GM12878 (cell line): ENCODE results near the gene ICA1.

Experiments
- BCL11A ChIP-seq: IDR thresholded peaks from 2 replicates; pipeline ENCODE4 v1.6.1; 2011; ENCODE audit warnings: low read depth, low read length
- CEBPB ChIP-seq, 2 experiments: fragments of 150-350 bp in 1 of 2; IDR thresholded peaks; 2 replicates each; pipeline ENCODE4 v1.6.1; 2012 to 2014; ENCODE audit warnings: low read depth in 2 of 2, low read length in 2 of 2, borderline replicate concordance in 1 of 2, inconsistent platforms in 1 of 2
- CHD2 ChIP-seq: IDR thresholded peaks from 2 replicates; pipeline ENCODE4 v1.6.1; 2011; ENCODE audit warnings: low read depth, low read length, improper control_type of control experiment, borderline replicate concordance
- CTCF ChIP-seq, 3 experiments: IDR thresholded peaks in 2 of 3; conservative IDR thresholded peaks in 1 of 3; 2 replicates each; pipeline ENCODE4 v1.5.1; 2011; ENCODE audit warnings: low read depth in 3 of 3, low read length in 3 of 3, mild to moderate bottlenecking in 3 of 3, control low read depth in 2 of 3, moderate library complexity in 2 of 3, inconsistent platforms in 1 of 3, mixed read lengths in 1 of 3; ENCODE audit not compliant: control insufficient read depth in 2 of 3, insufficient read depth in 1 of 3; ENCODE audit errors: extremely low read depth in 1 of 3
- JUND ChIP-seq: IDR thresholded peaks from 2 replicates; pipeline ENCODE4 v1.6.1; 2012; ENCODE audit warnings: low read depth, mild to moderate bottlenecking, low read length, improper control_type of control experiment, moderate library complexity
- MAX ChIP-seq: IDR thresholded peaks from 2 replicates; pipeline ENCODE4 v1.6.1; 2012; ENCODE audit warnings: low read depth, low read length, improper control_type of control experiment
- PAX5 ChIP-seq: IDR thresholded peaks from 2 replicates; pipeline ENCODE4 v1.6.1; 2011; ENCODE audit warnings: low read depth, low read length, borderline replicate concordance
- POLR2A ChIP-seq: IDR thresholded peaks from 2 replicates; pipeline ENCODE4 v1.6.1; 2011; ENCODE audit warnings: low read depth, mild to moderate bottlenecking, low read length
- POLR2AphosphoS5 ChIP-seq: IDR thresholded peaks from 2 replicates; pipeline ENCODE4 v1.6.1; 2011; ENCODE audit warnings: mild to moderate bottlenecking, low read length, inconsistent platforms
- REST ChIP-seq: IDR thresholded peaks from 2 replicates; pipeline ENCODE4 v1.6.1; 2012; ENCODE audit warnings: mild to moderate bottlenecking, low read depth, low read length
- SMC3 ChIP-seq: IDR thresholded peaks from 2 replicates; pipeline ENCODE4 v1.6.1; 2011; ENCODE audit warnings: low read length, improper control_type of control experiment, borderline replicate concordance
- TCF3 ChIP-seq: IDR thresholded peaks from 2 replicates; pipeline ENCODE4 v1.6.1; 2012; ENCODE audit warnings: low read depth, mild to moderate bottlenecking, low read length, borderline replicate concordance; ENCODE audit not compliant: insufficient read depth
- ZNF24 ChIP-seq: fragments of 450-650 bp; IDR thresholded peaks from 2 replicates; pipeline ENCODE4 v1.6.1; 2017; ENCODE audit warnings: antibody characterized with exemption, mild to moderate bottlenecking

GRCh38 chr7:8214244-8214824 is 47.6 kb downstream of the ICA1 start:
- TF ChIP-seq ZNF24 = no peak
- TF ChIP-seq SMC3 = no peak
- no peak for TF ChIP-seq POLR2AphosphoS5
- no peak for TF ChIP-seq MAX
- no peak for TF ChIP-seq CEBPB (IDR thresholded peaks at IDR 0.05; ENCODE audit: borderline replicate concordance in 1 of 2, low read depth in 2 of 2, low read length in 2 of 2)
- no peak for TF ChIP-seq CHD2
- no peak for TF ChIP-seq PAX5
- TF ChIP-seq CTCF (IDR thresholded peaks at IDR 0.05 in 2 of 3, conservative IDR thresholded peaks at IDR 0.05 in 1 of 3; ENCODE audit: control insufficient read depth in 2 of 3, extremely low read depth in 1 of 3, insufficient read depth in 1 of 3, low read depth in 3 of 3, low read length in 3 of 3) = no peak
- no peak for TF ChIP-seq BCL11A
- no peak for TF ChIP-seq POLR2A
- no peak for TF ChIP-seq JUND
- TF ChIP-seq REST = no peak
- TF ChIP-seq TCF3 = no peak
